ENCODE results near the gene BSG. TPM values are rescaled to one million over a fixed set of nuclear protein-coding genes. Genes with fewer than 3 reads are reported as not detected.
"Not testable (repeated sequence)": the region's sequence is repeated elsewhere in the genome, so short reads cannot be mapped to it uniquely, and the experiment has no call there.

BSG gene
- total RNA-seq, 1 donor from 2014 or later: 205 TPM

GRCh38 chr19:604355-604754, 32.0 kb downstream of the BSG start:
- DNase-seq (ENCODE audit: low read depth in 2 of 2): no peak

GRCh38 chr19:605061-605971, 32.9 kb downstream of the BSG start:
- not testable (repeated sequence) for DNase-seq (ENCODE audit: low read depth in 2 of 2)

DNA sequence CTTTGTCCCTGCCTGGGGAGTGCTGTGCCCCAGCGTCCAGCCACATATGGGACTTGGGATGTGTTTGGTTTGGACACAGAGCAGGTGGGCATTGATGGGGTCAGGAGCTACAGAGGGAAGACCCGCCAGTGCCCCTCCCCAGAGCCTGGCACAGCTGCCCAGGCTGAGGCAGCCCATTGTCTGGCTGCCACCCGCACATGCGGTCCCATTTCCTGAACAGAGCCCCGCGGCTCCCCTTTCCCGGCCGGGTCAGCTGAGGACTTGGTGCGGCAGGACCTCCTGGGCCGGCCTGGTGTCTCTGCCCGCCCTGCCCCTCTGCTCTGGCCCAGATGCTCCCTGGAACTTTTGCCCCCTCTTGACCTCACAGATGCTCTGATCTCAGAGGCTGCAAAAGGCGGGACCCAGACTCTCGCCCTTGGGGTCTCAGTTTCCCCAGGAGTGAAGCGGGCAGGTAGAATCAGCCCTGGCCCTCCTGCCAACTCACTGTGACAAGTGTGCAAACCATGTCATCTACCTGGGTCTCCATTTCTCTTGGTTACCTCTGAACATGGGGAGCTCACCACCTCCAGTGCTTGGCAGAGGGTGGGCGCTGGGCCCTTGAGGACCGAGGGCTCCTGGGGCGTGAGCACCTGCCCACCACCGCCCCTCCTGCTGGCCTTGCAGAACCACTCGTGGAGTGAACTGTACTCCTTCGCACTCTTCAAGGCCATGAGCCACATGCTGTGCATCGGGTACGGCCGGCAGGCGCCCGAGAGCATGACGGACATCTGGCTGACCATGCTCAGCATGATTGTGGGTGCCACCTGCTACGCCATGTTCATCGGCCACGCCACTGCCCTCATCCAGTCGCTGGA, 35.1 kb downstream of the BSG start:
- no peak for DNase-seq (ENCODE audit: low read depth in 2 of 2)

DNA sequence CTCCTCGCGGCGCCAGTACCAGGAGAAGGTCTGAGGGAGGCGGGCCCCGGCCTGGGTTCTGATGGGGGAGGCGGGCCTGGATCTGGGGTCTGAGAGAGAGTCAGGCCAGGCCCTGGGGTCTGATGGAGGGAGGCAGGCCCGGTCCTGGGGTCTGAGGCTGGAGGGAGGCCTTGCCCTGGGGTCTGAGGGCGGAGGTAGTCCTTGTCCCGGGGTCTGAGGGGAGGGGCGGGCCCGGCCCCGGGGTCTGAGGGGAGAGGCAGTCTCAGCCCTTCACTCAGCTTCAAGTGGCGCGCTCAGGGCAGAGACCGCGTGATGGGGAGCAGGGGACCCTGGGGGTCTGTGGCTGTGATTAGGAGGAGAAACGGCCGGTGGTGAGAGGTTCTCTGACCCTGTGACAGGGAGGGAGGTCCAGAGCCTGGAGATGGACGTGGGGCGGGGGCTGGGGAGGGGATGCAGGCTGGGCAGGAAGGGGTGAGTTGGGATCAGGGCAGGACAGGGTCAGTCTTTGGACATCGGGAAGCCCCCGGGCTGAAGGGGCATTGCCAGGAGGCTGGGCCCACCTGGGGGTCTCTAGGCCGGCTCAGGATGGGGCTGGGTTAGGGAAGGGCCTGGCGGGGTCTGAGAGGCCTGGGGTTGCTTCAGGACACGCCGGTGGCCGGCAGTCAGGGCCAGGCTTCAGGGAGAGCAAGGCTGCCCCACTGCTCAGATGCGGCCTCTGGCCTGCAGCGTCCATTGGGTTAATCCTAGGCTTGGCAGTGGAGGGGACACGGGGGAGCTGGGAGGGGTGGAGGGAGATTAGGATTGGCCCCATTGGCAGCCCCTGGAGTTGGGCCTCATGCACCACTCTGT, 36.0 kb downstream of the BSG start:
- no peak for DNase-seq (ENCODE audit: low read depth in 2 of 2)

DNA sequence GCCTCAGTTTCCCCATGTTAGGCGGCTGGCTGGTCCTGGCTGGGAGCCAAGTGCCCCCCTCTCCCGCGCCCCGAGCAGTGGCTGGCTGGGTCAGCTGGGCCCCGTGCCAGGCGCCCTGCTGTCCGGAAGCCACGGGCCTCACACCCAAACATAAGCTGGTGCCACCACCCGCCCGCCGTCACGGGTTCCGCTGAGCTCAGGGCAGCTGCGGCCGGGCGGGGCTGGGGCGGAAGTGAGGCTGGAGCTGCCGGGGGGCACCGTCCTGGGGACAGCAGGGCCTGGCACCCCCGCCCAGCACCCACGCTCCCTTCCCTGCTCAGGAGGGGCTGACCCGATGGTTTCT, 36.6 kb downstream of the BSG start:
- peak in 1 of 2 donors; percentile 49 for DNase-seq (ENCODE audit: low read depth in 2 of 2)

DNA sequence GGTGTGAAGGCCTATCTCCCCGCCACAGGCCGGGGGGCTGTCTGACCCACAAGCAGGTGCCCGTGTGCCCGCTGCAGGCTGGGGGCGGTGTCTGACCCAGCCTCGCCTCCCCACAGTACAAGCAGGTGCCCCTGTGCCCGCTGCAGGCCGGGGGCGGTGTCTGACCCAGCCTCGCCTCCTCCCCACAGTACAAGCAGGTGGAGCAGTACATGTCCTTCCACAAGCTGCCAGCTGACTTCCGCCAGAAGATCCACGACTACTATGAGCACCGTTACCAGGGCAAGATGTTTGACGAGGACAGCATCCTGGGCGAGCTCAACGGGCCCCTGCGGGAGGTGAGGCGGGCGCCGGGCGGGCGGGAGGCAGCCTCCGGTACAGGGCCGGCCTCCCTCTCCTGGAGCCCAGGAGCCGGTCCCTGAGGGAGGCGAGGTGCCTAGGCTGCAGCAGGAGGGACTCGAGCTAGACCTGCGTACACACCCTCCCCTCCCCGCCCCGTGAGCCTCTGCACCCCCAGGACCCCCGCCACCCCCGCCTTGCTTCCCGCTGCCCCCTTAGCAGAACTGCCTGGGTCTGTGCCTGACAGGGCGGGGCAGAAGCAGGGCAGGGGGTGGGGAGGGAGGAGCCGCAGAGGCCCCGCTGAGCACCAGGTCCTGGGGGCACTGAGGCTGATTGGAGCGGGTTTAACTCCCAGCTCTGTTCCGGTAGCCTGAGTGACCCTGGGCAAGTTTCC, 37.8 kb downstream of the BSG start:
- DNase-seq (ENCODE audit: low read depth in 2 of 2): no peak

- peak in 1 of 2 donors; percentile 13 for DNase-seq (ENCODE audit: low read depth in 2 of 2)
These were observed 38.5 kb downstream of the BSG start for GRCh38 chr19:610801-611480.

- DNase-seq (ENCODE audit: low read depth in 2 of 2): no peak
These were observed 39.1 kb downstream of the BSG start for GRCh38 chr19:611481-611868.

DNA sequence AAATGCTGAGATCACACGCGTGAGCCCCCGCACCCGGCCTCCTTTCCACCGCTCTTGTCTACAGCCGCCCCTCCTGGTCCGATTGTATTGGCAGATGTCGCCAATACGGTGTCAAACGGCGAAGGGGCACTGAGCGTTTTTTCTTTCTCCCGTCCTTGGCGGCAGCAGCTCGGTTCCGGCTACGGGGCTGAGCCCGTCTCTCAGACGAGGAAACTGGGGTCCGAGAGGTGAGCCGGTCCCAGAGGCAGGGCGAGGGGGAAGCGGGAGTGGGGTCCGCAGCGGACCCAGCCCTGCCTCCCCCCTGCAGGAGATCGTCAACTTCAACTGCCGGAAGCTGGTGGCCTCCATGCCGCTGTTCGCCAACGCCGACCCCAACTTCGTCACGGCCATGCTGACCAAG, 40.5 kb downstream of the BSG start:
- no peak for DNase-seq (ENCODE audit: low read depth in 2 of 2)

GRCh38 chr19:613732-614567, 41.6 kb downstream of the BSG start:
- no peak for DNase-seq (ENCODE audit: low read depth in 2 of 2)

DNA sequence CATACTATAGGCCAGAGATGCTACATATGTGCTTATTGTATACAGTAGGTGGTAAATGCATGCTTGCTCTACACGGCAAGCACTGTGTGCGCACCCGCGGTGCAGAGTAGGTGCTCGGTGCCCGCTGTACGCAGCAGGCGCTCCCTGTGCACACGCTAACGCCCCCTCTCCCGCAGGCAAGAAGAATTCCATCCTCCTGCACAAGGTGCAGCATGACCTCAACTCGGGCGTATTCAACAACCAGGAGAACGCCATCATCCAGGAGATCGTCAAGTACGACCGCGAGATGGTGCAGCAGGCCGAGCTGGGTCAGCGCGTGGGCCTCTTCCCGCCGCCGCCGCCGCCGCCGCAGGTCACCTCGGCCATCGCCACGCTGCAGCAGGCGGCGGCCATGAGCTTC, 43.2 kb downstream of the BSG start:
- peak in 1 of 2 donors; percentile 28 for DNase-seq (ENCODE audit: low read depth in 2 of 2)

DNA sequence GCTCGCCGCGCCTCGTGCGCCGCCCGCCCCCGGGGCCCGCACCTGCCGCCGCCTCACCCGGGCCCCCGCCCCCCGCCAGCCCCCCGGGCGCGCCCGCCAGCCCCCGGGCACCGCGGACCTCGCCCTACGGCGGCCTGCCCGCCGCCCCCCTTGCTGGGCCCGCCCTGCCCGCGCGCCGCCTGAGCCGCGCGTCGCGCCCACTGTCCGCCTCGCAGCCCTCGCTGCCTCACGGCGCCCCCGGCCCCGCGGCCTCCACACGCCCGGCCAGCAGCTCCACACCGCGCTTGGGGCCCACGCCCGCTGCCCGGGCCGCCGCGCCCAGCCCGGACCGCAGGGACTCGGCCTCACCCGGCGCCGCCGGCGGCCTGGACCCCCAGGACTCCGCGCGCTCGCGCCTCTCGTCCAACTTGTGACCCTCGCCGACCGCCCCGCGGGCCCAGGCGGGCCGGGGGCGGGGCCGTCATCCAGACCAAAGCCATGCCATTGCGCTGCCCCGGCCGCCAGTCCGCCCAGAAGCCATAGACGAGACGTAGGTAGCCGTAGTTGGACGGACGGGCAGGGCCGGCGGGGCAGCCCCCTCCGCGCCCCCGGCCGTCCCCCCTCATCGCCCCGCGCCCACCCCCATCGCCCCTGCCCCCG, 43.8 kb downstream of the BSG start:
- DNase-seq (ENCODE audit: low read depth in 2 of 2): no peak

GRCh38 chr19:616747-617526, 44.5 kb downstream of the BSG start:
- no peak for DNase-seq (ENCODE audit: low read depth in 2 of 2)

GRCh38 chr19:617551-618246, 45.3 kb downstream of the BSG start:
- DNase-seq (ENCODE audit: low read depth in 2 of 2): no peak

DNA sequence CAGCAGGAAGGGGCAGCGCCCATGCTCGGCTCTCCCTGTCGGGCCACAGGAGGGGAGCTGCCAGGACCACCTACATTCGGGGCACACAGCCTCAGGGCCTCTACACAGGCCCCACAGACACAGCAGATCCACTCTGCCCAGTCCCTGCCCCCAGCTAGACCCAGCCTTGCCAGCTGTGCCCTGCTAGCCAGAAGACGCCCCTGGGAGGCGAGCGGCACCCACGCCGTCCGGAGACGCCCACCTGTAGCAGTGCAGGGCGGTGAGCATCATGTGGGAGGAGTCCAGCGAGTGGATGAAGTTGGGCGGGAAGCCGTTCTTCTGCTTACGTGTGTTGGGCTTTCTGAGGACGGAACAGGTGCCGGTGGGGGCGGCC, 45.8 kb downstream of the BSG start:
- DNase-seq (ENCODE audit: low read depth in 2 of 2): no peak

DNA sequence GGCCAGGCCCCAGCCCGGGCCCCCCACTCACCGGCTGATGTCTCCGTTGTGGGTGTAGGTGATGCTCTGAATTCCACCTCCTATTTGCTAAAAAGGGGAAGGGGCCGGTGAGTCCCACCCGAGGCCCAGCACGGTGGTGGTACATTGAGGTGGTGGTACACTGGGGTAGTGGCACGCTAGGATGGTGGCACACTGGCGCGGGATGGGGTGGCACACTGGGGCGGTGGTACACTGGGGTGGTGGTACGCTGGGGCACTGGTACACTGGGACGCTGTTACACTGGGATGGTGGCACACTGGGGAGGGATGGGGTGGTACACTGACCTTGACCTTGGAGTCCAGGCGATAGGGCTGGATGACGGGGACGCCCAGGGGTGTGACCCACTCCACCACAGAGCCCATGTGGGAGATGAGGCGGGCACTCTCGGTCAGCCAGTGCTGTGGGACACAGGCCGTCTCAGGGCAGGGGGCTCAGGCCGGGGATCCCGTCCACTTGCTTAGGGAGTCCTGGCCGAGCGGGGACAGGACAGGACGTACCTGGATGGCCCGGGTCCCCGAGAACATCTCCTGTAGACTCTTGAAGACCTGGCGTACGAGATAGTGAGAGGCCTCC, 46.4 kb downstream of the BSG start:
- no peak for DNase-seq (ENCODE audit: low read depth in 2 of 2)

DNA sequence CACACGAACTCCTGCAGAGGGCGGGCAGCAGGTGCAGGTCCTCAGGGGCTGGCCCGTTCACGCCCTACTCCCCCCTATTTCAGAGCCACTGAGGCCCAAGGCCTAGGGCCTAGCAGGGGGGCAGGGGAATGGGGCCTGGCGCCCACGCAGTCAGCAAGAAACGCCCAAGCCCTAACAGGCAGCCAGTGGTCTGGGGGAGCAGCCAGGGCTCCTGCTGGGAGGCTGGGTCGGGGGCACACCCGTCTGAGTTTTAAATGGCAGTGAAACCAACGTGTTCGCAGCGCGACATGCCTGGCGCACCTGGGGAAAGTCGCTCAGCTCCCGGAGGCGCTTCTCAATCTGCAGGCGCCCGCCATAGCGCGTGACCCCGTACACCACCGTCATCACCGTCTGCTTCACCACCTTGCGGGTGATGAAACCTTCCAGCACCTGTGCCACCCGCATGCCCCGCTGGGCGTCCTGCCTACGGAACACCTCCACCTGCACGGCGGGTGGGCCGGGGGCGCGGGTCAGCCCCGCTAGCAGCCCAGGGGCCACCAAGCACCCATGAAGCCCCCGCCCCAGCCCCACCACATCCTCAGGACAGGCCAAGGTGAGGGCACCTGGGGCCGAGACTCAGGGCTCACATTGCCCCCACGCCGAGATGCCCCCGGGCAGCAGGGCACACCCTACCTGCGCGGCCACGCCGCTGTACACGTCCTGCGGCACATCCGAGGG, 47.0 kb downstream of the BSG start:
- no peak for DNase-seq (ENCODE audit: low read depth in 2 of 2)

Measured in dermis microvascular lymphatic vessel endothelial cell (primary cell).